Adipocyte (in vitro differentiated cells): Measurements from ENCODE around the gene CD9.

Source experiments
- DNase-seq: peaks from one replicate; pipeline ENCODE4 v3.0.0-alpha.2; 2015; ENCODE audit warnings: low read depth
- H3K27me3 ChIP-seq: replicated peaks from 2 replicates; pipeline ENCODE4 v1.7.0; 2013; ENCODE audit warnings: mild to moderate bottlenecking, low read length, moderate library complexity; ENCODE audit not compliant: control insufficient read depth, insufficient read depth
- H3K36me3 ChIP-seq: 2 replicates; pipeline ENCODE4 v1.7.0; 2013; ENCODE audit warnings: low read length, mild to moderate bottlenecking, moderate library complexity; ENCODE audit not compliant: control insufficient read depth, insufficient read depth, severe bottlenecking
- H3K4me1 ChIP-seq: 2 replicates; pipeline ENCODE4 v1.7.0; 2013; ENCODE audit warnings: mild to moderate bottlenecking, low read length, moderate library complexity; ENCODE audit not compliant: control insufficient read depth, insufficient read depth
- H3K4me3 ChIP-seq: 2 replicates; pipeline ENCODE4 v1.7.0; 2013; ENCODE audit warnings: mild to moderate bottlenecking, low read length, moderate library complexity
- H3K9ac ChIP-seq: 2 replicates; pipeline ENCODE4 v1.7.0; 2013; ENCODE audit warnings: mild to moderate bottlenecking, low read length, moderate library complexity
- H3K9me3 ChIP-seq: 2 replicates; pipeline ENCODE4 v1.7.0; 2013; ENCODE audit warnings: mild to moderate bottlenecking, low read length, moderate library complexity; ENCODE audit not compliant: control insufficient read depth

The CD9 gene

GRCh38 chr12:6166808-6167207 is 33.4 kb upstream of the CD9 start:
- no peaks in the 10 kb centered on the region for H3K27me3 ChIP-seq
- no peaks in the 10 kb centered on the region for H3K9me3 ChIP-seq
- peaks cover 21% of the 10 kb centered on the region for H3K4me1 ChIP-seq
- H3K9ac ChIP-seq, result peak overlapping the region; percentile 82
- no peaks in the 10 kb centered on the region for H3K36me3 ChIP-seq
- no peak overlapping the region for H3K4me3 ChIP-seq
- no peak for DNase-seq

- H3K4me1 ChIP-seq, result peaks cover 21% of the 10 kb centered on the region
- no peaks in the 10 kb centered on the region for H3K36me3 ChIP-seq
- peak overlapping the region; percentile 82 for H3K9ac ChIP-seq
- H3K9me3 ChIP-seq, result no peaks in the 10 kb centered on the region
- H3K27me3 ChIP-seq, result no peaks in the 10 kb centered on the region
- peak; percentile 87 for DNase-seq
- peak overlapping the region; percentile 49 for H3K4me3 ChIP-seq
Observed at GRCh38 chr12:6167327-6168280, 32.6 kb upstream of the CD9 start.

GRCh38 chr12:6171409-6172015 is 28.7 kb upstream of the CD9 start:
- no peaks in the 10 kb centered on the region for H3K27me3 ChIP-seq
- DNase-seq, result no peak

GRCh38 chr12:6172086-6172485 is 28.1 kb upstream of the CD9 start:
- peaks cover 17% of the 10 kb centered on the region for H3K4me1 ChIP-seq
- no peak for DNase-seq

More at GRCh38 chr12:6171409-6172015, 28.7 kb upstream of the CD9 start:
- H3K9me3 ChIP-seq, result no peaks in the 10 kb centered on the region
- no peak overlapping the region for H3K4me3 ChIP-seq
- H3K4me1 ChIP-seq, result peaks cover 21% of the 10 kb centered on the region
- no peak overlapping the region for H3K9ac ChIP-seq
- H3K36me3 ChIP-seq, result no peaks in the 10 kb centered on the region

GRCh38 chr12:6172862-6173261 is 27.3 kb upstream of the CD9 start:
- H3K27me3 ChIP-seq, result no peaks in the 10 kb centered on the region
- H3K9ac ChIP-seq, result no peak overlapping the region
- H3K9me3 ChIP-seq, result no peaks in the 10 kb centered on the region
- H3K4me3 ChIP-seq, result no peak overlapping the region
- H3K4me1 ChIP-seq, result peaks cover 9% of the 10 kb centered on the region
- H3K36me3 ChIP-seq, result no peaks in the 10 kb centered on the region
- no peak for DNase-seq

More at GRCh38 chr12:6172086-6172485, 28.1 kb upstream of the CD9 start:
- no peaks in the 10 kb centered on the region for H3K36me3 ChIP-seq
- H3K9me3 ChIP-seq, result no peaks in the 10 kb centered on the region
- no peak overlapping the region for H3K4me3 ChIP-seq
- H3K9ac ChIP-seq, result no peak overlapping the region
- H3K27me3 ChIP-seq, result no peaks in the 10 kb centered on the region

- no peak overlapping the region for H3K9ac ChIP-seq
- no peak overlapping the region for H3K4me3 ChIP-seq
- H3K27me3 ChIP-seq, result no peaks in the 10 kb centered on the region
- H3K4me1 ChIP-seq, result peaks cover 39% of the 10 kb centered on the region
- DNase-seq, result no peak
- no peaks in the 10 kb centered on the region for H3K36me3 ChIP-seq
- H3K9me3 ChIP-seq, result no peaks in the 10 kb centered on the region
Observed at GRCh38 chr12:6177642-6178358, 22.4 kb upstream of the CD9 start.

- H3K4me3 ChIP-seq, result no peak overlapping the region
- no peaks in the 10 kb centered on the region for H3K9me3 ChIP-seq
- H3K4me1 ChIP-seq, result peaks cover 52% of the 10 kb centered on the region
- DNase-seq, result peak; percentile 47
- H3K36me3 ChIP-seq, result no peaks in the 10 kb centered on the region
- no peaks in the 10 kb centered on the region for H3K27me3 ChIP-seq
- no peak overlapping the region for H3K9ac ChIP-seq
Observed at GRCh38 chr12:6178981-6179761, 21.0 kb upstream of the CD9 start.

GRCh38 chr12:6180268-6181051 is 19.7 kb upstream of the CD9 start:
- Histone ChIP-seq H3K27me3 (no peaks in the 10 kb centered on the region), H3K4me1 (peaks cover 54% of the 10 kb centered on the region), H3K36me3 (no peaks in the 10 kb centered on the region), H3K4me3 (no peak overlapping the region), H3K9me3 (no peaks in the 10 kb centered on the region), H3K9ac (peak overlapping the region; percentile 13)
- peak; percentile 56 for DNase-seq

- H3K9me3 ChIP-seq, result no peaks in the 10 kb centered on the region
- peaks cover 54% of the 10 kb centered on the region for H3K4me1 ChIP-seq
- peak overlapping the region; percentile 13 for H3K9ac ChIP-seq
- no peaks in the 10 kb centered on the region for H3K36me3 ChIP-seq
- no peaks in the 10 kb centered on the region for H3K27me3 ChIP-seq
- DNase-seq, result no peak
- H3K4me3 ChIP-seq, result no peak overlapping the region
Observed at GRCh38 chr12:6181166-6181565, 19.0 kb upstream of the CD9 start.

- H3K4me3 ChIP-seq, result no peak overlapping the region
- no peaks in the 10 kb centered on the region for H3K9me3 ChIP-seq
- peak overlapping the region; percentile 58 for H3K9ac ChIP-seq
- no peaks in the 10 kb centered on the region for H3K36me3 ChIP-seq
- peaks cover 54% of the 10 kb centered on the region for H3K4me1 ChIP-seq
- no peak for DNase-seq
- no peaks in the 10 kb centered on the region for H3K27me3 ChIP-seq
Observed at GRCh38 chr12:6181583-6182278, 18.5 kb upstream of the CD9 start.
